Subcutaneous adipose tissue (tissue), 4 donors: Measurements from ENCODE around the gene ARFRP1. TPM values are rescaled to one million over a fixed set of nuclear protein-coding genes. Genes with fewer than 3 reads are reported as not detected.

ENCODE experiments used
- CTCF ChIP-seq: fragments of 450-650 bp; IDR thresholded peaks from one replicate; pipeline ENCODE4 v1.5.1; 2016; ENCODE audit warnings: low read depth, mild to moderate bottlenecking, control low read depth, antibody characterized with exemption, moderate library complexity
- total RNA-seq, 4 donors: library from RNA; depleted of rRNA; stranded (reverse); fragments of >200 nt; gene quantifications; one replicate each; pipeline ENCODE4 v1.1.0, GENCODE V29; 2016

The ARFRP1 gene
- total RNA-seq, 4 donors from 2014 or later: 21.9 to 39.4 (median 31.5) TPM

DNA sequence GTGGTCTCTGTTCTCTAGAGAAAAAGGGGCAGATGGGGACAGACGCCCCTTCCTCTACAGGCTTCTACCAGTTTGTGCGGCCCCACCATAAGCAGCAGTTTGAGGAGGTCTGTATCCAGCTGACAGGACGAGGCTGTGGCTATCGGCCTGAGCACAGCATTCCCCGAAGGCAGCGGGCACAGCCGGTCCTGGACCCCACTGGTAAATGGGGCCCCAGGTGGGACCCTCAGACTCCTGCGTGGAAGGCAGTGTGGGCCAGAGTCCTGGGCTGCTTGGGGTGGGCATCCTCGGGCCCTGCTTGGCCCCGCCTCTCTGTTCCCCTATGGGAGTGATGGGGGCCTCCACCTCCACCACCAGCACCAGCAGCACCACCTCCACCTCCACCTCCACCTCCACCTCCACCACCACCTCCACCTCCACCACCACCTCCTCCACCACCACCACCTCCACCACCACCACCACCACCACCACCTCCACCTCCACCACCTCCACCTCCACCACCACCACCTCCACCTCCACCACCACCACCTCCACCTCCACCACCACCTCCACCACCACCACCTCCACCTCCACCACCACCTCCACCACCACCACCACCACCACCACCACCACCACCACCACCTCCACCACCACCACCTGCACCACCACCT lies 14.6 kb downstream of the ARFRP1 start:
- no peak for TF ChIP-seq CTCF

DNA sequence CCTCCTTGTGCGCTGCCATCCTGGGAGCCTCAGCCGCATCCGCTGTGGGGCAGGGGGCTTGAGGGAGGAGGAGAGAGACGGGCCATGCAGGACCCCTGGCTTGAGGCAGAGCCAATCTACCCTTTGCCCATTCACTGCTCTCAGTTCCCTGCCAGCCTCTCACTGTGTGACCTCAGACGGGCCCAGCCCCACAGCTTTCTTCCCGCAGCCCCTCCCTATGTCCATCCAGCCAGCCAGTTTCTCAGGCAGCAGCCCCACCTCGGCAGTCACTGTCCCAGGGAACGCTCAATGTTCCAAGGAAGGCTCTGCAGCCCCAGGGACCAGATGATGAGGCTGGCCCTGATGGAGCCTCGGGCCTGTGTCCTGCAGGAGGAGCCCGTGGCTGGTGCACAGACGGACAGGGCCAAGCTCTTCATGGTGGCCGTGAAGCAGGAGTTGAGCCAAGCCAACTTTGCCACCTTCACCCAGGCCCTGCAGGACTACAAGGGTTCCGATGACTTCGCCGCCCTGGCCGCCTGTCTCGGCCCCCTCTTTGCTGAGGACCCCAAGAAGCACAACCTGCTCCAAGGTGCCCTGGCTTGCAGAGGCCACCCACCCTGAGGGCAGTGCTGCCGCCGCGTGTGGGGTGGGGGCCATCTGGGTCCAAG lies 15.2 kb downstream of the ARFRP1 start:
- TF ChIP-seq CTCF: no peak

- no peak for TF ChIP-seq CTCF
Measured at GRCh38 chr20:63691711-63692435, 15.9 kb downstream of the ARFRP1 start.

DNA sequence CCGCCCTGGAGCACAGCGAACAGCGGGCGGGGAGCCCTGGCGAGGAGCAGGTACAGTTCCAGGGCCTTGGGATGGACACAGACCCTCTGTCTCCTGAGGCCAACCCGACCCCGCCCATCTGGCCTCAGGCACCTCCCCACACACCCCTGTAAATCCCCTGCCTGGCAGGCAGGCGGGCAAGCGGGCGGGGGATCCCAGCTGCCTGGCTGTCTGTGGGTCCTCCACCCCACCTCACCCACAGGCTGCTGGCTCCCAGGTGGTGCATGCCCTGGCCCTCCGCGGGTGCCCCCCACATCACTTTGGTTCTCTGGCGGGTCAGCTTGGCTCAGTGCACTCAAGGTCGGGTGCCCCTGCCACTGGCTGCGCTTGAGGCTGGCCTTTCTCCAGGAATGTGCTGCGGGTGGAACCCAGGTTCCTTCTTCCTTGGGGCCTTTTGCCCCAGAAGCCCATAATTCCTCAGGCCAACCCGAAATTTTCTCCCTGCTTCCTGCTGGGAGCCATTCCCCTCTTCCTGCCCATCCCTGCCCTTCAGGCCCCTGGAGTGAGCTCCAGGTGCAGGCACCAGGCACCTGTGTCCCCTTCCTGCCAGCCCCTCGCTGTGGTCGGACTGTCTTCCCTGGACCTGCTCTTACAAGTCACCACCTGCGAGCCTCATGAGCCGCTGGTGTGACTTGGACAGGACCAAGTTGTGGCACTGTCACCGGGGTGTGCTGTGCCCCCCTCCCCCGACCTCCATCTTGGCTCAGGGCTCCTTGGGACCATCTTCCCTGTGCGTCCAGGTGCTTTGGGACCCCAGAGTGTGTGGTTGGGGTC lies 16.7 kb downstream of the ARFRP1 start:
- TF ChIP-seq CTCF: no peak

GRCh38 chr20:63690003-63690897 lies 17.5 kb downstream of the ARFRP1 start:
- no peak for TF ChIP-seq CTCF

- no peak for TF ChIP-seq CTCF
Measured at GRCh38 chr20:63689046-63690002, 18.5 kb downstream of the ARFRP1 start.
